Measurements from ENCODE around the gene COX4I2. TPM values are rescaled to one million over a fixed set of nuclear protein-coding genes. Genes with fewer than 3 reads are reported as not detected.

Gene COX4I2
- total RNA-seq, 1 donor from 2014 or later: not detected

DNA sequence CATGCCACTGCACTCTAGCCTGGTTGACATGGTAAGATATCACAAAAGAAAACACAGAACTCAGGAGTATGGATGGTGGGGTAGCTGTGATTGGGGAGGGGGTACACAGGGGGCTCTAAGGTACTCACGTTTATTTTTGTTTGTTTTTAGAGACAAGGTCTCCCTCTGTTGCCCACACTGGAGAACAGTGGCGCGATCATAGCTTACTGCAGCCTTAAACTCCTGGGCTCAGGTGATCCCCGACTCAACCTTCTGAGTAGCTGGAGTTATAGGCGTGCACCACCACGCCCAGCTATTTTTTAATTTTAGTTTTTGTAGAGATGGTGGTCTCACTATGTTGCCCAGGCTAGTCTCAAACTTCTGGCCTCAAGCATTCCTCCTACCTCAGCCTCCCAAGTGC, 55.7 kb downstream of the COX4I2 start:
- TF ChIP-seq, protein P1, sequence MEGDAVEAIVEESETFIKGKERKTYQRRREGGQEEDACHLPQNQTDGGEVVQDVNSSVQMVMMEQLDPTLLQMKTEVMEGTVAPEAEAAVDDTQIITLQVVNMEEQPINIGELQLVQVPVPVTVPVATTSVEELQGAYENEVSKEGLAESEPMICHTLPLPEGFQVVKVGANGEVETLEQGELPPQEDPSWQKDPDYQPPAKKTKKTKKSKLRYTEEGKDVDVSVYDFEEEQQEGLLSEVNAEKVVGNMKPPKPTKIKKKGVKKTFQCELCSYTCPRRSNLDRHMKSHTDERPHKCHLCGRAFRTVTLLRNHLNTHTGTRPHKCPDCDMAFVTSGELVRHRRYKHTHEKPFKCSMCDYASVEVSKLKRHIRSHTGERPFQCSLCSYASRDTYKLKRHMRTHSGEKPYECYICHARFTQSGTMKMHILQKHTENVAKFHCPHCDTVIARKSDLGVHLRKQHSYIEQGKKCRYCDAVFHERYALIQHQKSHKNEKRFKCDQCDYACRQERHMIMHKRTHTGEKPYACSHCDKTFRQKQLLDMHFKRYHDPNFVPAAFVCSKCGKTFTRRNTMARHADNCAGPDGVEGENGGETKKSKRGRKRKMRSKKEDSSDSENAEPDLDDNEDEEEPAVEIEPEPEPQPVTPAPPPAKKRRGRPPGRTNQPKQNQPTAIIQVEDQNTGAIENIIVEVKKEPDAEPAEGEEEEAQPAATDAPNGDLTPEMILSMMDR (conservative IDR thresholded peaks at IDR 0.05; ENCODE audit: low read depth, low read length): no peak
- no peak for DNase-seq (ENCODE audit: low read depth)
- no peak overlapping the region for H3K4me3 ChIP-seq (ENCODE audit: low read depth, low read length)

DNA sequence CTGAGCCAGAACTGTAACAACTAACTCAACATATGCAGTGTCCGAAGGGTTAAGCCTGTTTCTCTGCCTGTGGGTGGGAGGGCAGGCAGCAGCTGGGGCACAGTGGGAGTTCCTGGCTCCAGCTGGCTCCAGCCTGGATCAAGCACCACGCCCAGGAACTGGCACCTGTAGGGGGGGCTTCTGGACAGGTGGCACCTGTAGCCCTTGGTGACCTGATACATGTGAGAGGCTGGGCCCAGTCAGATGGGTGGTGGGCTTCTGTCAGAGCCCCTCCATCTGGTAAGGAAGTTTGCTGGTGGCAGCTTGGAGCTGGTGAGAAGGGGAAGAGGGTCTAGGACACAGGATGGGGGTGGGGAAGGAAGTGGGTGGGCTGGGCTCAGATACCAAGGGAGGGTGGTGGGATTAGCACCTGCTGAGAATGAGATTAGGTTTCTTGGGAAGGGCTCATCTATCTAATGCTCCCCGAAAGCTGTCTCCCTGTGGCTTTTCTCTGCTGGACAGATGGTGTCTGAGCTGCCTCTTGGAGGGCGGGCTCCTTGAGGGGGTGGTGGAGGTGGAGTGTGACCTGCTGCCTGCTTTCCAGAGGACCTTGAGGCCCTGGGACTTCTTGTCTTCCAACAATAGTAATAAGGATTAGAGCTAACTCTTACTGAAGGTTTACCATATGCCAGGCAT, 56.4 kb downstream of the COX4I2 start:
- no peak for DNase-seq (ENCODE audit: low read depth)
- TF ChIP-seq, protein P1 (conservative IDR thresholded peaks at IDR 0.05; ENCODE audit: low read depth, low read length): no peak
- H3K4me3 ChIP-seq (ENCODE audit: low read depth, low read length): no peak overlapping the region

Other genes with a start within 250 kb of the COX4I2 start
- not detected in 2 replicates for gene DEFB119, start 247.3 kb upstream of the COX4I2 start, total RNA-seq
- gene DEFB121, start 231.7 kb upstream of the COX4I2 start, total RNA-seq: not detected in 2 replicates
- not detected in 2 replicates for gene DEFB123, start 197.3 kb upstream of the COX4I2 start, total RNA-seq
- not detected in 2 replicates for gene DEFB124, start 162.8 kb upstream of the COX4I2 start, total RNA-seq
- gene REM1, start 162.6 kb upstream of the COX4I2 start, total RNA-seq: not detected in 2 replicates
- 61.1 and 104 TPM in 2 replicates for gene HM13, start 123.5 kb upstream of the COX4I2 start, total RNA-seq
- gene ID1, start 32.6 kb upstream of the COX4I2 start, total RNA-seq: 237 and 302 TPM in 2 replicates
- 197 and 209 TPM in 2 replicates for gene BCL2L1, start 85.0 kb downstream of the COX4I2 start, total RNA-seq
- 126 and 147 TPM in 2 replicates for gene TPX2, start 101.4 kb downstream of the COX4I2 start, total RNA-seq
- gene MYLK2, start 181.4 kb downstream of the COX4I2 start, total RNA-seq: under 0.01 TPM in 1 of 2 replicates, not detected in the other
- gene FOXS1, start 207.7 kb downstream of the COX4I2 start, total RNA-seq: not detected in 2 replicates
- not detected in 2 replicates for gene DUSP15, start 232.6 kb downstream of the COX4I2 start, total RNA-seq
- gene TTLL9, start 232.7 kb downstream of the COX4I2 start, total RNA-seq: not detected in 2 replicates

Measured in epithelial cell of proximal tubule (primary cell).